ENCODE data around the gene AHRR.

AHRR gene

GRCh38 chr5:454936-455335, 133.4 kb downstream of the AHRR start:
- no peak for ATAC-seq (ENCODE audit: low read depth)
- peak; percentile 52 for DNase-seq (ENCODE audit: low spot score)
- Histone ChIP-seq H3K27ac (ENCODE audit: poor library complexity, severe bottlenecking) (no peak overlapping the region), H3K27me3 (ENCODE audit: insufficient read depth, poor library complexity, severe bottlenecking) (no peaks in the 10 kb centered on the region), H3K36me3 (ENCODE audit: low read depth) (peaks cover 87% of the 10 kb centered on the region), H3K4me1 (ENCODE audit: insufficient read depth, poor library complexity, severe bottlenecking) (peaks cover 12% of the 10 kb centered on the region), H3K4me3 (ENCODE audit: severe bottlenecking) (no peak overlapping the region), H3K9me3 (ENCODE audit: severe bottlenecking) (peaks cover 6% of the 10 kb centered on the region)
- no peak for TF ChIP-seq CTCF (IDR thresholded peaks at IDR 0.05; ENCODE audit: poor library complexity, severe bottlenecking)

GRCh38 chr5:455806-456205, 134.3 kb downstream of the AHRR start:
- Histone ChIP-seq H3K27me3 (ENCODE audit: insufficient read depth, poor library complexity, severe bottlenecking) (no peaks in the 10 kb centered on the region), H3K36me3 (ENCODE audit: low read depth) (peaks cover 82% of the 10 kb centered on the region), H3K4me1 (ENCODE audit: insufficient read depth, poor library complexity, severe bottlenecking) (peaks cover 12% of the 10 kb centered on the region), H3K9me3 (ENCODE audit: severe bottlenecking) (peaks cover 6% of the 10 kb centered on the region), H3K4me3 (ENCODE audit: severe bottlenecking) (no peak overlapping the region), H3K27ac (ENCODE audit: poor library complexity, severe bottlenecking) (no peak overlapping the region)
- ATAC-seq (ENCODE audit: low read depth): no peak
- no peak for TF ChIP-seq CTCF (IDR thresholded peaks at IDR 0.05; ENCODE audit: poor library complexity, severe bottlenecking)
- DNase-seq (ENCODE audit: low spot score): no peak

GRCh38 chr5:456351-457194, 135.1 kb downstream of the AHRR start:
- H3K4me3 ChIP-seq (ENCODE audit: severe bottlenecking): no peak overlapping the region
- TF ChIP-seq CTCF (IDR thresholded peaks at IDR 0.05; ENCODE audit: poor library complexity, severe bottlenecking): no peak
- peaks cover 5% of the 10 kb centered on the region for H3K9me3 ChIP-seq (ENCODE audit: severe bottlenecking)
- ATAC-seq (ENCODE audit: low read depth) (no peak), DNase-seq (ENCODE audit: low spot score) (peak; percentile 67)
- H3K27ac ChIP-seq (ENCODE audit: poor library complexity, severe bottlenecking): no peak overlapping the region
- peaks cover 12% of the 10 kb centered on the region for H3K4me1 ChIP-seq (ENCODE audit: insufficient read depth, poor library complexity, severe bottlenecking)
- H3K36me3 ChIP-seq (ENCODE audit: low read depth): peaks cover 78% of the 10 kb centered on the region
- no peaks in the 10 kb centered on the region for H3K27me3 ChIP-seq (ENCODE audit: insufficient read depth, poor library complexity, severe bottlenecking)

GRCh38 chr5:457195-457961, 135.9 kb downstream of the AHRR start:
- Histone ChIP-seq H3K27ac (ENCODE audit: poor library complexity, severe bottlenecking) (no peak overlapping the region), H3K9me3 (ENCODE audit: severe bottlenecking) (no peaks in the 10 kb centered on the region), H3K4me3 (ENCODE audit: severe bottlenecking) (no peak overlapping the region), H3K27me3 (ENCODE audit: insufficient read depth, poor library complexity, severe bottlenecking) (no peaks in the 10 kb centered on the region), H3K36me3 (ENCODE audit: low read depth) (peaks cover 77% of the 10 kb centered on the region), H3K4me1 (ENCODE audit: insufficient read depth, poor library complexity, severe bottlenecking) (peaks cover 12% of the 10 kb centered on the region)
- no peak for TF ChIP-seq CTCF (IDR thresholded peaks at IDR 0.05; ENCODE audit: poor library complexity, severe bottlenecking)
- no peak for ATAC-seq (ENCODE audit: low read depth)
- peak; percentile 56 for DNase-seq (ENCODE audit: low spot score)

Measured in RWPE2 (cell line).